Measurements from ENCODE around the gene PSMB4.

DNA sequence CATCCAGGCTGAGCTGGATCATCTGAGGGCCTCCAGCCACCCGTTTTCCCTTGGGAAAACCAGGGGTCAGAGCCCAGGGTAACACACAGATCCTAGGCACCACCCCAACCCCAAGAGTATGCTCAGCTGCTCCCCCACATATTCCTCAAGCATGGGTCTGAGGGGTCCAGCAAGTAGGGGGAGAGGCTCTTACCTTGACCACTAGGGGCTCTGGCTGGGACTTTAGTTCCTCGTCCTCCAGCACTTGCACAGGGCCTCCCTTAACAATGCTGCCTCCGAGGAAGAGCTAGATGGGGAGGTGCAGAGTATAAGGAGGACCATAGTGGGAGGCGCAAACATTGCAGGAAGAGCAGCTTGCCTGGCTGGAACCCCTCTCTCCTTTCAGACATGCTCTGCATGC lies 34.4 kb upstream of the PSMB4 start:
- TF ChIP-seq, protein P1, sequence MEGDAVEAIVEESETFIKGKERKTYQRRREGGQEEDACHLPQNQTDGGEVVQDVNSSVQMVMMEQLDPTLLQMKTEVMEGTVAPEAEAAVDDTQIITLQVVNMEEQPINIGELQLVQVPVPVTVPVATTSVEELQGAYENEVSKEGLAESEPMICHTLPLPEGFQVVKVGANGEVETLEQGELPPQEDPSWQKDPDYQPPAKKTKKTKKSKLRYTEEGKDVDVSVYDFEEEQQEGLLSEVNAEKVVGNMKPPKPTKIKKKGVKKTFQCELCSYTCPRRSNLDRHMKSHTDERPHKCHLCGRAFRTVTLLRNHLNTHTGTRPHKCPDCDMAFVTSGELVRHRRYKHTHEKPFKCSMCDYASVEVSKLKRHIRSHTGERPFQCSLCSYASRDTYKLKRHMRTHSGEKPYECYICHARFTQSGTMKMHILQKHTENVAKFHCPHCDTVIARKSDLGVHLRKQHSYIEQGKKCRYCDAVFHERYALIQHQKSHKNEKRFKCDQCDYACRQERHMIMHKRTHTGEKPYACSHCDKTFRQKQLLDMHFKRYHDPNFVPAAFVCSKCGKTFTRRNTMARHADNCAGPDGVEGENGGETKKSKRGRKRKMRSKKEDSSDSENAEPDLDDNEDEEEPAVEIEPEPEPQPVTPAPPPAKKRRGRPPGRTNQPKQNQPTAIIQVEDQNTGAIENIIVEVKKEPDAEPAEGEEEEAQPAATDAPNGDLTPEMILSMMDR (IDR thresholded peaks at IDR 0.05; ENCODE audit: insufficient read depth, low read depth, low read length): no peak
- TF ChIP-seq EZH2 (IDR thresholded peaks at IDR 0.05; ENCODE audit: insufficient read depth, low read length): no peak
